Panc1 (cell line): ENCODE measurements around the gene MTMR12.

Source experiments
- CTCF ChIP-seq: fragments of 450-650 bp; IDR thresholded peaks from 2 replicates; pipeline ENCODE4 v1.5.1; 2017; ENCODE audit warnings: mild to moderate bottlenecking
- POLR2AphosphoS5 ChIP-seq: IDR thresholded peaks from 2 replicates; pipeline ENCODE4 v1.6.1; 2012; ENCODE audit warnings: mild to moderate bottlenecking, low read depth, low read length, moderate library complexity

GRCh38 chr5:32331217-32331934 lies 18.6 kb upstream of the MTMR12 start:
- TF ChIP-seq CTCF (no peak), POLR2AphosphoS5 (no peak)
